GM18517 (cell line): Measurements from ENCODE around the gene EFNA5.

ENCODE experiments used
- ATAC-seq: cut with Tn5 transposase; IDR thresholded peaks from one replicate; pipeline ENCODE4 v1.9.1; 2021; ENCODE audit warnings: mild to moderate bottlenecking, moderate library complexity; ENCODE audit not compliant: unreplicated experiment

The EFNA5 gene

DNA sequence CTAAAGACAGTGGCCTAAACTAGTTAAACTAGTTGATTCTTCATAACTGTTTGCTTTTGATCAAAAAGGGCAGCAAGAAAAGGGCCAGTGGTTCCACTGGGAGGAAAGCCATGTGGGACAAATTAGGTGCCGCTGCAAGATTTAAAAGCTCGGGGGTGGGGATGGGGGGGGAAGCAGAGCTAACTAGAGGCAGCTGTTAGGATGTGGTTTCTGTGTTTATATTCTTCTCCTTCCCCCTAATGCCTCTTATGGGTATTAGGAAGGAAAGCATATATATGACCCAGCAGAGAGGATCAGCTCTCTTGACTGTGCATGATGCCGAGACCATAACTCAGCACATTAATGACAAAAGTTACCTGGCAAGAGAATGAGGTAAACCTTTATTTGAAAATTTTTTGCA lies 65.7 kb downstream of the EFNA5 start:
- ATAC-seq: no peak

DNA sequence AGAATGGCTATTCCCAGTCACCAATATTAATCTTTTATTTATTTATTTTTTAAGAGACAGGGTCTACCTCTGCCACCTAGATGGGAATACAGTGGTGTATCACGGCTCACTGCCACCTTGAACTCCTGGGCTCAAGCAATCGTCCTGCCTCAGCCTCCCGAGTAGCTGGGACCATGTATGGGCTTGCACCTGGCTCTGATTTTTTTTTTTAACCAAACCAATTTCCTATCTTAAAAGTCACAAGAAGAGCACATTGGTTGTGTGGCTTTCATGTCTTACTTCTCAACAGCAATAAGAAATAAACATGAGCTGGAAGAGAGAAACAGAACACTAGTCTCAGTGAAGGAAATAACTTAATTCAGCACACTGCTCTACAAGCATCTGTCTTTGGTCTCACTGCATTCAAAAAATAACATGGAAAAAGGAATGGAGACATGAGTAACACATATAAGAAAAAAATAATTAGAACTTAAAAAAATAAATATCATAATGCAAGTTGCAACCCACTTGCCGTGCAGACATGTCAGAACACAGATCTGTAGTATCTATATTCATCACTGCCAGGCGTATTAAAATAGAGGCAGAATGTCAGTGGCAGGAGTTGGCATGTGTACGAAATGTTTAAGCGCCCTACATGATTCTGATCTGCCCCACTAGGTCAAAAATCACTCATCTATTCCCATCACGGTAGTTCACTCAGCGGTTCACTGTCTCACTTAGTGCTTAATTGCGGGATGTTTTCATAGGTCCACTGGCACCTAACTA lies 66.4 kb downstream of the EFNA5 start:
- no peak for ATAC-seq

DNA sequence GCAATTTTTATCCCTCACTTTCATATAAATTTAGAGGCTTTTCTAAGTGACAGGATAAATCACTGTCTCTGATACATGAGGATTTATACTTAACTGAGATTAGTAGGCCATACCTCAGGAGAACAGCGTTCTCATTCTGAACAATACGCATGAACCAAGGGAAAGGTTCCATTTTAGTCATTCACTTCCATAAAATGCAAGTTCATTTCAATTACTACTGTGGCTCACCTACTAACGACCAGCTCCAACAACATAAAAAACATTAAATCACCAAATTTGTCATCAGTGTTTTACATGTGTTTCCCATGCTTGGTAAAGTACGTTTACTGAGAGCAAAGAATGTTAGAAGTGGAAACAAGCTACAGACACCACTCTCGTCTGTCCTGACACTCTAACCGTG lies 67.4 kb downstream of the EFNA5 start:
- no peak for ATAC-seq

DNA sequence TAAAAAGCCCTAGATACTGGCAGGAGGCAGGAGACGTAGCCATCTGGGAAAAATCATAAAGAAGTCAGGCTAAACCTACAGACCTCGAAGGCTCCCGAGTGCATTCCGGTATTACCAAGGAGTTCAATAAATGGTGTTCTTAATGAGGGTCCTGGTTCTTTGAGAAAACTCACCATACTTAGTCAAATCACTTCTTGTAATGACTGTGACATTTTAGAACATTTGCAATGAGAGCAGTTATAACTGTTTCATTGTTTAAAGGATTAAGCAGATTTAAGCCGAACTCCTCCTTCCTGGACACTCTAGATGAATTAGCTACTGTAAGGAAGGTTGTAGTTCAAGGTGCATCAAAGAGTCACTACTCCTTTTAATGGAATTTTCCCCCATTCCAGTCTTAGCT lies 67.8 kb downstream of the EFNA5 start:
- no peak for ATAC-seq

DNA sequence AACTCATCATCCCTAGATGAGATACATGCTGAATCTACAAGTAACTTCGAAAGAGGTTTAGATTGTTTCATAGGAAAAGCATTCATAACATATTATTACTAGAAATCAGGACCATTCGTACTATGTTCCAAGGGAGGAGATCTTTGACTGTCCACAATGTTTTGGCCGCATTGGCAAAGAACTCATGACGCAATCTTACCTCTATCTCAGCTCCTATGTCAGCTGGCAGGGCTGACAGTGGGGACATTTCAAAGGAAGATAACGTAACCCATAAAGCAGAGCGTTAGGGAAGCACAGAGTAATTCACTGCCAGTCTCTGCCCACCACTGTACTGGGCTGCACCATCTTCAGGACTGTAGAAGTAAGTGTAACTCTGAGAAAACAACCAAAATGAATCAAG lies 69.7 kb downstream of the EFNA5 start:
- ATAC-seq: no peak

DNA sequence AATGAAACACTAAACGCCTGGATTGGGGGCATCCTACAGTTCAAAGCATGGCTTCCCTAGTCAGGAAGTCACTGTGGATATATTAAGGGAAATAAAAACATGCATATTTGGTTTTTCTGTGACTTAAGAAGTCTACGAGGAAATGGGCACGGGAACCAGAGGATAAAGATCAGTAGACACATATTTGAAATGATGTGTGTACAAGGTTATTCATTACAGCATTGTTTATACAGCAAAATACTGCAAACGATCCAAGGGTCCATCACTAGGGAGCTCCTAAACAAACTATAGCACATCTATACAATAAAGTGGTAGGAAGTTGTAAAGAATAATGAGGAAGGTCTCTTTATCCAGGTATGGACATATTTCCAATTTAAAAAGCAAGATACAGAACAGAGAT lies 71.8 kb downstream of the EFNA5 start:
- ATAC-seq: no peak

DNA sequence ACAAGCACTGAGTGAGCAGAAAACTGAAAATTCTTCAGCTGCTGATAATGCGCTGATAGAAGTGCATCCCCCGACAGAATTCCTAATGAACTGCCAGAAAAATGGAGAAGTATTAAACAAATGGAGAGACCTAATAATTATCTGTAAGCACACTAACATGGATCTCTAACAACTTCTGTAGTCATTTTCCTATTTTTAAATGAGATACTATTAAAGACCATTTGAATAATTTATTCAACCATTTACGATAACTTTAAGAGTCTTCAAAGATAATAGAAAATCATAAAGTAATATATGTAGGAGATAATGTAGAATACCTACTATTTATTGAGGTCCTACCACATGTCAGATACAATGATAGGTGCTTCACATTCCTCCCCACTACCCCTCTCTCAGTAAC lies 72.9 kb downstream of the EFNA5 start:
- ATAC-seq: no peak

DNA sequence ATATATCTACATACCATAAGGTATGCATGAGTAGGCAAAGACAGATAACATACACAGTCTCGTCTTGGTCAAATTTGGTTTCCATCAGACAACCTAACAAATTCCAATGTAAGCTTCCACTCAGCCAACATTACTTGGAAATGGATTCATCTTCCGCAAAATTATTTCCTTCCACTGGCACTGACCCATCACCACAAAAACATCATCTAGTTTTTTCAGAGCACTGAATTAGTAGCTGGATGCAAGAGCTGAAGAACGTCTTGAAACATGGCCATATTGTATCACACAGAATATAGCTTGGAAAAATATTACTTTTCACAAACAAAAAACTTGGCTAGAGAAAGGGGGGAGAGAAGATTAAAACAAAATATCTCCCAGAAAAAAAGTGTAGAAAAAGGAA lies 73.5 kb downstream of the EFNA5 start:
- no peak for ATAC-seq

DNA sequence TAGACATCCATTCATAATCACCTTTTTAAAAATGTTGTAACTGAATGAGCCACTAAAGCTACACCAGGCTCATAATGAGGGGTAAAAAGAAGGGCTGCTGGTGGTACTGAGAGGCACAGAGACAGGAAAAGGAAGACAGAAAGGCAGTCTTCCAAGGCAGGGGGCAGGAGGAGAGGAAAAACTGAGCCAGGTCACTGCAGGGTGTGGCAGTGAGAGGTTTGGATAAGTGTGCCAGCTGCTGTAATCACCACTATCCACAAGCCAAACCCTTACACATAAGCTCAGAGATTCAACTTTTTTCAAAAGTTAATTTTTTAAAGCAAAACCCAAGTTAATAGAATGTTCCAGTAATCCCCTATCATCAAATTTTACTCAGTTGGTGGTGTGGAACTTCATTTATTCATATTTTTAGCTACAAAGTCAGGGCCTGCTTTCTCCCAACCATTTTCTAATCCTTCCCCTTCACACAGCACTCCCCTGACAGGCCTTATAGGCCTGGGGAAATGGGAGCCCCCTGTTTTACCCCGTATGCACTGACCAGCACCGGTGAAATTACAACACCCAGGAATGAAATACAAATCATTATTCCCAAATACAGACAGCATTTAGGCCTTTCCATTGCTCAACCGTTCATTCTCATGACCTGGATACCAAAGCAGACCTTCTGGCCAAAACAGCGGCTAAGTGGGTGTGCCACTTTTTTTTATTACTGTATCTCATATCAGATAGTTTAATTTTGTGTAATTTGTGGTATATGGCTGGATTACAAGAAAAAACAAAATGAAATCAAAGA lies 76.3 kb downstream of the EFNA5 start:
- ATAC-seq: no peak

DNA sequence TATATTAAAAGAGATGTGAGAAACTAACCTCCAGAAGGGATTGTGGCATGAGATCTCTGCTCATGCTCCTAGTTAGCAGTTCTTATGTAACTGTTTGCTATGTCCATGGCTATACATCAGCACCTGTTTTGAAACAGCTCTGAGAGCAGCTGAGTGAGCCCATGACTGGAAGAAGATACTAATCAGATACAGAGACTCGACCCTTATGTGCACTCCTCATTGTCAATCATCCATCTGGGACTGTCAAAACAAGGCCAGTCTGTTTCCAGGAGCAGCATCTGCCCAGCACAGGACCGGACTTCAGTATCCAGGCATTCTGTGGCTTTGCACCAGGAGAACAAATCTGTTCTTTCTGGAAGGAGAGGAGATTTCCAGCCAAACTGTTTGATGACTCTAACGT lies 77.7 kb downstream of the EFNA5 start:
- no peak for ATAC-seq

DNA sequence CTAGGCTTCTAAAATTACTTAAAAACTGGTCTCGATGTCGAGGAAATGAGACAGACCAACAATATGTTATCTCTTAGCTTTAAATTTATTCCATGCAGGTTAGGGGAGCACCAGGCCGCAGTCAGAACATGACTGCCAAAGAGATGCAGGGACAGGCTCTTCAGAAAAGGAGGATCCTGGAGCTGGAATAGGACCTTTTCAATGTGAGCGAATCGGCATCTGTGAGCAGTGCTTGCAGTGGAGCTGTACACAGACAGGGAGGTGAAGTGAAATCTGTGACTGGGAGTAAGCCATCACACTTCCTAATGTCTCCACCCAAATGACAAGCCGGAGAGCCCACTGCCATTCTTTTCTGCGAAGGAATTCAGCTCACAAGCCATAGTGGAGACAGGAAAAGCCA lies 78.2 kb downstream of the EFNA5 start:
- no peak for ATAC-seq

DNA sequence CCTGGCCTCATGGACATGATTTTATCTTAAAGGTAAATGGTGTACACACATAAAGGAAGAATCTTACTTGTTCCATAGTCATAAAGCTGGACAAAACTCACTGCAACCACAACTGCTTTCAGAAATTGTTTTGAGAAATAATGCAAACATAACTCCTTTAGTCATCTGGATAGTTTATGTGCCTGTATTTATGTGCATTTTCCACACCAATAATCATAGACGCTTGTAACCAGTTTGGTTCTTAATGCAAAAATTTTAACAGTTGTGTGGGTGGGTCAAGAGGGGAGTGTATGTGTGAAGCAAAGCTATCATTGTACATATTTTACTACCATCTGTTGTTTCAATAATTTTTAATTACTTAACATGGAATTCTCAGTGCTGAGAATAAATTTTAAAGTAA lies 80.1 kb downstream of the EFNA5 start:
- no peak for ATAC-seq

DNA sequence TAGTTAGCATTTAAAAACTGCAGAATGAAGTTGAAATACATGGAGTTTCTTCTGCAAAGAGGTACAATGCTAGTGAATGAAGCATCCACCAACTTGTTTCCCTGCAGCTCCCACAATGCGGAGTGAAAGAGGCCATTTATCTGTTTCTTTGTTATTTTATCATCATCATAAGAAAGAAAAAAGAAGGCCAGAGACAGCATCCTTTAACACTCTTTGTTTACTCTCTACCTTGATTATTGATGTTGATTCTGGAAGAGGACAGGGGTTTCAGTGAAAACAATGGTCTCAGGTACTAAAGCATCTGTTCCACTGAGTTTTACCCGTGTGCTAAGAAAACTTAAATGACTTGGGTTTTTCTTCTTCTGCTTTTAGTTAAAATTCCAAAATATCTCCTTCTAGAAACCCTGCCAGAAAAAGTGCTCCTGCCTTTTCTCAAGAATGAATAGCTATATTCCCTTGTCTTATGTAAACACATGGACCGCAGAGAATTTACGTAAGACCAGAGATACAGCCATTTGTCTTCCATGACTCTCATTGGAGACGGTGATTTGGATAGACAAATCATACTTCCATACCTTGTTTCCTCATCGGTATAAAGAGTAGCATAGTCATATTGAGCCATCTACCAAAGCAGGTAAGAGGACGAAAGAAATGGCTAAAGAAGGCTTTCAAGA lies 81.1 kb downstream of the EFNA5 start:
- ATAC-seq: no peak

DNA sequence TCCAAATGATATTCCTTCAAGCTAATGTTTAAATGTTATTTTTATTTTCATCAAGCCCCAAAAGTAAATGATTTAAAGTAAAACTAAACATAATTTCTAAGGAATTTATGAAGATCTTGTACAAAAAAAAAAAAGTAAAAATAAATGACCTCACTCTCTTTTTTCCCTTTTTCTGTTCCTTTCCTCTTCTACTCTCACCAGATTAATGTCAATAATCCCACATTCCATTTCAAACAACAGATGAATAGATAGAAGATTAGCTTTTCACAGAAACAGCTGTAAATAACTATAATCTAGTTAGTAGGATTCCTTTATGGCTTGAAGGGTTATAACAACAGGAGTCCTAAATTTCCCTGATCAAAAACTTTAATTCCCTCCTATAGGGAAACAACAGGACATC lies 88.1 kb downstream of the EFNA5 start:
- no peak for ATAC-seq

DNA sequence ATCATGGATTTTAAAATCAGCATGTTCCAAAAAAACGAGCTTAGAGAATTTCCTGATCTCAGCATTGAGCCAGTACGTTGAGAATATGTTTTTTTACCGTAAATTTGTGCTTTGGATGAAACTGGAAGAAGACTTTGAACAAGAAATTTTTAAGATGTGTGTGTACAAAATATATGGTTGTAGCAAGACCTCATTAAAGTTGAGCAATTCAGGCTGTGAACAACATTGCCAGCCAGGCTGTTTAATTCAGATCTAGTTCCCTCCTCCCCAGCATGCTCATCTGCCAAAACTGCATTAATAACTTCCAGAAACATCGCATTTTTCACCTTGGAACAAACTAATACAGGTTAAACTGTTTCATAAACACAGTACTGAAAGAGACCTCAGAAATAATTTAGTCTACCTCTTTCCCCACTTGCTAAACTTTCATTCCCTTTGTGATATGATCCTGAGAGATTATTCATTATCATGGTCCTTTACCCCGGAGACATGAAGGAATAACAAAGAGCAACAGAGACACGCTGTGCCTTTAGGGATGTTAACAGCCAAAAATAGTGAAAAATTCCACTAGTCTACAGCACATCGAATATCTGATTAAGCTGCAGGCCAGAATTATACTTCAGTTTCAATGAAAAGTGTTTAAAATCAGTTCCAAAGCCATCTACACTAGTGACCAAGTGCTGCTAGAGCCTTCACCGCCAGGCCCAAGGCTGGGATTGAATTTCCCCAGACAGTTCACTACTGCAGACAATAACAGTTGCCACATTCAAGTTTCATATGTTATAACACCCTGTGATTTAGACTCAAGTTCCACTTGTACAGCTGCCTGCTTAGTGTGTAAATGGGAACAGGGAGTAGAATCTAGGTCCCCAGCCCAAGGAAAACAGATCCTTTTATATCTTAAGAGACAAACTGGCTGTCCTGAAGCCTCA lies 89.6 kb downstream of the EFNA5 start:
- no peak for ATAC-seq

DNA sequence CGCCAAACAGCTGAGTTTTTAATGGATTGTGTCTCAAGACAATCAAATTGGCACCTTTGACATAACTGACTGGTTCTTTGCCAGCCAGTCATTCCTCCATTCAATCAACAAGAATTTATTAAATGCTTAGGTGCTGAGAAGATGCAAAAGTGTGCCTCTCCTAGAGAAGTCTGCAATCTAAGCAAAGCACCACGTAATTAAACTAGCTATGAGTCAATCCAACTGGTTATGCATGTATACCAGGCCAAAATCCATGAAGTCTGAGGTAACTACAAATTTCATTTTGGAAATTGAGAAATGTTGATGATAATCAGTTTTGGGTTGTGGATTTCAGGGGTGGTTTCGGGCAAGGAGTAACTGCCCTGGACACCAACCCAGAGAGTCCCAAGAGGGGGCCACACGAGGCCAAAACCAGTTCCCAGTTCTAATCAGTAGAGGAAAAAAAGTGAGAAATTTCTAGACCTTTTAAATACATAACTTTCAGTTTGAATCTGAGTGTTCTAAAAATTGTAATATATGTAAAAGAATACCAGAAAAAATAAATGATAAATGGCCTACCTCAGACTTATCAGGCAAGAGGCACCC lies 92.6 kb downstream of the EFNA5 start:
- ATAC-seq: no peak

DNA sequence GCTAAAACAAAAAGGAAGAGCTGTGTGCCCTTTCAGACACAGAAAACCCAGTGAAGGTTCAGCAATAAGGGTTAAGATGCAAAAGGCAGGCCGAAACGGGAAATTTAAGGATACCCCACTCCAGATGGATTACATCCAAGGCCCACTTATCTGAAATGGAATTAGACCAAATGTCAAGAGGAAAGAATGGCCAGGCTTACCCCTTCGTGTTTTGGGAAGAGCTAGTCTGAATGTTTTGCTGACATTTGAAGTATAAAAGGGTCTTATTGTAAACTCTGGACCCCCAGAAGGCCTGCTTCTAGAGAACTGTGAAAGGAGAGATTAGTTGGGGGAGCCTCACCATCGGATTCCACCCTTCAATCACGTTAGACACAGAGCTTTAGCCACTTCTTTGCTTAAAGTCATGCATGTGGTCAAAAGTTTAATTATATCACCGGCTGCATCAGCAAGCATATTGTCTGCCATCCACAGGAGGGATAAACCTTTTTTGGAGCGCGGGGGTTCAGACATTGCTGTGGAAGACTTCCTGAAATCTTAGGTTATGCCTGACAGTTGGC lies 93.3 kb downstream of the EFNA5 start:
- no peak for ATAC-seq

DNA sequence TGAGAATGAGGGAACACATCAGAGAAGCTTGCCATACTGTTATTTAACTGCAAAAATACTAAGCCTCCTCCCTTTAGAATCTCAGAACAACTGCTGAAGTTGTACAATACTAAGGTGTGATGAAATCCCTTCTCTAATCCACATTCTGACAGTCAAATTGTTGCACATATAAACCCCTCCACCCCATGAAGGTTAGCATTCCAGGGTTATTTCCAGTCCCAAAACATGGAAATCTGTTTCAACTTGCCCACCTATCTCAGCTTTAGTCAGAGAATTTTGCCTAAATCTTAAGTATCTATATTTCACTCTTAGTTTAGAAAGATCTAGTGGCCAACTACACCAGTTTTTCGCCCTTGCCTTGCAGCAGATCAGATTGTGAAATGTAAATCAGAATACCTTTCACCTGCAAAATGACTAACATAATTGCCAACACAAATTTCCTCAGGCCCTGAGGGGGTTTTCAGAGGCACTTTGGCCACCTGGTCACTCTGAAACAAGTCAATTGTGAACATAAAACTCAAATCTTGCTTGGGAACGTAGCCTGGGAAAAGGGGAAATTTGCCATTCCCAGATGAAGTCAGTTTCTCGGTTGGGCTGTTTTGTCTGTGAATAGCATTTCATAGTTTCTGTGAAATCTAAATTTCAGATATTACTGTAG lies 93.9 kb downstream of the EFNA5 start:
- no peak for ATAC-seq

DNA sequence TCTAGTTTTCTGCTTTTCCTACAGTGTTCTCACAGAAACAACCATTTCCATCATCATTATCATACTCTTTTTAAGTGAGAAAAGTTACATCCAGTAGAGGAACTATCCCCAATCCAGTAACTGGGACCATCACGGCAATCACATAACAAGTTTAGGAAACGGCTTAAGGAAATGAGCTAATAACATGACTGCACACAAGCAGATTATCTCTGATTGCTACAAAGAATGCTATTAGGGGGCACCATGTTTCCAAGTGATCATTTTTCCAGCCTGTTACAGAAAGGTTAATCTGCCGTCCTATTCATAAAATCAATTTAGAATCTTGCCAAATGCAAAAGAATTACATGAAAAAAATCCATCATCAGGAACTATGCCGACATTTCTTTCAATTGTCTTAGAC lies 94.6 kb downstream of the EFNA5 start:
- ATAC-seq: no peak

DNA sequence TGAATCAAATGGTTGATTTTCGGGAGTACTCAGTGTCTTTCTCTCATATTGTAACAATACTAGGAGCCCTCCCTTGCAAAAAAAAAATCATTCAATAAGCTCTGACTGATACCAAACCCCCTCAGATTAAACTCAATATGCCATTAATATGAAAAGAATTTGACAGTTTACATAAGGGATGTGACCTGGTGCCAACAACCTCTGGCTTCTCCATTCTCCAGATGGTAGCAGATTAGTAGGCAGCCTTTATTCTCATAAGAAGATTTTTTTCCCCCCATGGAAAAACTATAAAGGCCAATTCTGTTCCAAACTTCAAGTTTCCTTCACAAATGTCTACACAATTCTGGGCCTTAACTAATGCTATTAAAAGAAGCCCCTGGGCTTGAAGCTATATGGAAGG lies 96.5 kb downstream of the EFNA5 start:
- ATAC-seq: no peak
